Activated CD8-positive, alpha-beta T cell treated with anti-CD3 and anti-CD28 coated beads for 36 hours (primary cell): ENCODE data around the gene GNG7. TPM values are rescaled to one million over a fixed set of nuclear protein-coding genes. Genes with fewer than 3 reads are reported as not detected.

ENCODE experiments used
- ATAC-seq: fragments of 200-7000 bp; cut with Tn5 transposase; one replicate; pipeline ENCODE4 v1.10.0; 2021; ENCODE audit warnings: mild to moderate bottlenecking, moderate library complexity
- CTCF ChIA-PET: fragments of 350-600 bp; sonication (Branson Sonifier 250); formaldehyde crosslinking; loops from one replicate; lab custom pipeline; 2021; ENCODE audit warnings: antibody characterized with exemption; lab: Charles Lee
- POLR2A ChIA-PET: fragments of 350-600 bp; sonication (Branson Sonifier 250); formaldehyde crosslinking; loops from one replicate; lab custom pipeline; 2021; ENCODE audit warnings: antibody characterized with exemption; lab: Charles Lee
- DNase-seq: peaks from one replicate; pipeline ENCODE4 v3.0.0-alpha.2; 2020
- H3K27ac Mint-ChIP-seq: one replicate; pipeline ENCODE4 v1.8.0; 2021; ENCODE audit warnings: mild to moderate bottlenecking, mixed read lengths
- H3K27me3 Mint-ChIP-seq: one replicate; pipeline ENCODE4 v1.8.0; 2021; ENCODE audit warnings: mixed read lengths
- H3K36me3 Mint-ChIP-seq: one replicate; pipeline ENCODE4 v1.8.0; 2021; ENCODE audit warnings: low read depth, mixed read lengths
- H3K4me1 Mint-ChIP-seq: one replicate; pipeline ENCODE4 v1.8.0; 2021; ENCODE audit warnings: low read depth, mixed read lengths
- H3K4me3 Mint-ChIP-seq: one replicate; pipeline ENCODE4 v1.8.0; 2021; ENCODE audit warnings: mild to moderate bottlenecking, moderate library complexity, mixed read lengths
- H3K9me3 Mint-ChIP-seq: one replicate; pipeline ENCODE4 v1.8.0; 2021; ENCODE audit warnings: mixed read lengths
- CTCF ChIP-seq: fragments of 200-600 bp; IDR thresholded peaks from one replicate; pipeline ENCODE4 v1.8.0; 2022; ENCODE audit warnings: antibody characterized with exemption, mild to moderate bottlenecking
- intact Hi-C: fragments of 100-400 bp; cut with micrococcal nuclease; formaldehyde crosslinking; loops from one replicate; pipeline ENCODE4 v1.10.0; 2022
- total RNA-seq, 2 experiments: library from RNA; stranded (reverse); gene quantifications; one replicate each; pipeline ENCODE4 v1.2.3, GENCODE V29; 2021

Gene GNG7
- total RNA-seq, 2 experiments from 2014 or later: 0.27 to 0.32 TPM

DNA sequence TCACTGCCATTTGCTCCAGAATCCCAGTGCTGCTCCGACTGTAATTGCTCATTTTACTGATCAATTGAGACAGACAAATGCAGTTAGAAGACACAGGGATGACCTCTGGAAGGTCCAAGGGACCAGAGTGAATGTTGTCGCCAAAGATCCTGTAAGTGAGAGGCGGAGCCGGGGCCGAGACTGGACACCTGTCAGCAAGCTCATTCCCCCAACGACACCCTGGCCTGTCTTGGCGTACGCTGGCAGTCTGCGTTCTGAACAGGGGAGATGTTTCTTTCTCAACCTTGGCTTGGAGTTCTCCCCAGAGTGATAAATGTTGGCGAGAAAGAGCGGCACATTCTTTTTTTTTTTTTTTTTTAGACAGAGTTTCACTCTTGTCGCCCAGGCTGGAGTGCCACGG, 202.3 kb downstream of the GNG7 start:
- DNase-seq (no peak), ATAC-seq (no peak)
- no peak for TF ChIP-seq CTCF
- POLR2A ChIA-PET: no interaction called here
- H3K36me3 Mint-ChIP-seq: no peaks in the 10 kb centered on the region
- no peak overlapping the region for H3K4me3 Mint-ChIP-seq
- H3K4me1 Mint-ChIP-seq: peaks cover 26% of the 10 kb centered on the region
- H3K27me3 Mint-ChIP-seq: no peaks in the 10 kb centered on the region
- CTCF ChIA-PET: no interaction called here
- intact Hi-C loops: no loop called here
- no peaks in the 10 kb centered on the region for H3K9me3 Mint-ChIP-seq
- no peak overlapping the region for H3K27ac Mint-ChIP-seq

DNA sequence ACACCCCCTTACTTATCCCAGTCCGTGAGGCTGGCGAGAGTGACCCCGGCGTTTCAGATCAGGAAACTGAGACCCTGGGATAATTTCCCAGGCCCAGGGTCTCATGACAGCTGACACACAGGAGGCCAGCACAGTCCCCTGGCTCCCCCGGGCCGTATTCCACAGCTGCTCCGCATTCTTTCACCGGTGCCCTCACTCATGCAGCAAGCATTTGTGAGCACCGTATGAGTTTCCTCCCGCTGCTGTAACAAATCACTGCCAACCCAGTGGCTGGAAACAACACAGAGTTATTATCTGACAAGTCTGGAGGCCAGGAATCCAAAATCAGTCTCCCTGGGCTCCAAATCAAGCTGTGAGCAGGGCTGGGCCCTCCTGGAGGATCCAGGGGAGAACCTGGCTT, 205.3 kb downstream of the GNG7 start:
- POLR2A ChIA-PET: interaction anchor here (0.8 to 2.9 kb wide), 2 partner anchors 21 to 34 kb away, joined by 4 to 12 read pairs; partner anchors contain the start of gene GADD45B
- Mint-ChIP-seq H3K9me3 (no peaks in the 10 kb centered on the region), H3K4me1 (peaks cover 22% of the 10 kb centered on the region), H3K4me3 (no peak overlapping the region), H3K27me3 (peaks cover 9% of the 10 kb centered on the region), H3K36me3 (no peaks in the 10 kb centered on the region), H3K27ac (no peak overlapping the region)
- CTCF ChIA-PET: interaction anchor here (0.6 to 1.5 kb wide), 4 partner anchors 19 to 117 kb away, joined by 3 to 6 read pairs (median 3); no protein-coding TSS in a partner anchor
- intact Hi-C loops: no loop called here
- DNase-seq (no peak), ATAC-seq (no peak)
- no peak for TF ChIP-seq CTCF

DNA sequence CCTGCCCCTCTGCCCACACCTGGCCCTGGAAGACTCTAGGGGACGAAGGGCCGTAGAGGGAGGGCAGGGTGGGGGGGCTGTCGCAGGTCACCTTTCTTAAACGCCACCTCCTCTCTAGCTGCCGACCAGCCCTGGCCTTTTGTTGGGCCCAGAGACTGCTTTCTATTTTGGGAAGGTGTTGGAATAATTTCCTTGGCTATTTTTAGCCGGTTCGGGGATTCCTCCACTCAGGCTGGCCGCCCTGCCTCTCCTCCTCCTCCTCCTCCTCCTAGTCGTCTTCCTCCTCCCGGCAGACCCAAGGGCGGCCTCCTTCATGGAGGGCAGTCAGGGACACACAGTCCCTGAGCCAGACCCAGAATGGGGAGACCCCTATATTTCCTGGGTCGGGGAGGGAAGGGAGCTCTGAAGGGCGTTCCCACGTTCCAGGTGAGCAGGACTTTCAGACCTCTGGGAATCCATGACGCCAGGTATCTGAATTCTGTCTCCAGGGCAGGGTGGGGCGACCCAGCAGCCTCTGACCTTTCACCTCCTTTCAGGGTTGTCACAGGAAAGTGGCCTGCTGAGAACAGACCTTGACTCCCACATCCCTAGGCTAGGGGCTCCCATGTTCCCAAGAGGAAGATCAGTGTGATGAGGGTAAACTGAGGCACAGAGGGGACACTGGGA, 206.7 kb downstream of the GNG7 start:
- no peak for ATAC-seq
- H3K4me3 Mint-ChIP-seq: peak overlapping the region; percentile 29
- no peak for DNase-seq
- intact Hi-C loops: no loop called here
- ChIA-PET CTCF (interaction anchor here (1.0 kb wide), 1 partner anchor 18 kb away, joined by 3 read pairs; no protein-coding TSS in a partner anchor), POLR2A (interaction anchor here (0.7 to 2.9 kb wide), 3 partner anchors 11 to 23 kb away, joined by 4 to 12 read pairs (median 5); partner anchors contain the start of gene GADD45B)
- H3K27me3 Mint-ChIP-seq: peaks cover 18% of the 10 kb centered on the region
- no peaks in the 10 kb centered on the region for H3K9me3 Mint-ChIP-seq
- peaks cover 24% of the 10 kb centered on the region for H3K4me1 Mint-ChIP-seq
- TF ChIP-seq CTCF: no peak
- no peak overlapping the region for H3K27ac Mint-ChIP-seq
- H3K36me3 Mint-ChIP-seq: no peaks in the 10 kb centered on the region

DNA sequence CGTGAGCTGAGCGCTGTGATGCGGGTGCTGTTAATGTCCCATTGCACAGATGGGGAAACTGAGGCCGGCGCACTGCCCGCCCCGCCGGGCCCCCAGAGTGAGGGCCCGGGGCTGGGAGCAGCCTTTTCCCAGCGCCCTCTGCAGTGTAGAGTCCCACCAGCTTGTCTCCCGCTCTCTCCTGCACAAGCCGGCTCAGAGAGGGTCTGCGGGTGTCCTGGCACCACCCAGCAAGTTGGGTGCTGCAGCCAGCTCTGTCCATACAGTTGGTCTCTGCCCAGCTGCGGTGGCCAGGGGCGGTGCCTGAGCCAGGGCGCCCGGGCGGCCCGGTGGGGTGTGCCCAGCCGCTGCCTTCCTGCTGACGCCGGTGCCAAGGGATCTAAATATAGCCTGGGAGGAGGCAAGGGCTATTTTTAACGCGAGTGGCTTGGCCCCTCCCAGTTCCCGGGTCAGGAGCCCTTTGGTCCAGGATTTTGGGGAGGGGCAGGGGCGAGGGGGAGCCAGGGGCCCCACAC, 207.3 kb downstream of the GNG7 start:
- Mint-ChIP-seq H3K9me3 (no peaks in the 10 kb centered on the region), H3K27ac (no peak overlapping the region), H3K4me3 (peak overlapping the region; percentile 32), H3K4me1 (peaks cover 24% of the 10 kb centered on the region), H3K27me3 (peaks cover 21% of the 10 kb centered on the region), H3K36me3 (no peaks in the 10 kb centered on the region)
- intact Hi-C loops: no loop called here
- ATAC-seq (peak; percentile 28), DNase-seq (no peak)
- ChIA-PET POLR2A (interaction anchor here (0.7 to 2.9 kb wide), 4 partner anchors 11 to 23 kb away, joined by 3 to 12 read pairs (median 4); partner anchors contain the start of gene GADD45B), CTCF (interaction anchor here (1.0 to 1.2 kb wide), 2 partner anchors 17 to 116 kb away, joined by 3 to 4 read pairs; no protein-coding TSS in a partner anchor)
- no peak for TF ChIP-seq CTCF
